ENCODE results near the gene DNAJC18.

- TF ChIP-seq GATA2 (IDR thresholded peaks at IDR 0.05; ENCODE audit: low read depth, low read length) (no peak), GATA3 (IDR thresholded peaks at IDR 0.05; ENCODE audit: low read depth, low read length) (no peak)
Measured at GRCh38 chr5:139364466-139364865, 74.9 kb downstream of the DNAJC18 start.
